ENCODE data around the gene KLK7.

- TF ChIP-seq, protein P1, sequence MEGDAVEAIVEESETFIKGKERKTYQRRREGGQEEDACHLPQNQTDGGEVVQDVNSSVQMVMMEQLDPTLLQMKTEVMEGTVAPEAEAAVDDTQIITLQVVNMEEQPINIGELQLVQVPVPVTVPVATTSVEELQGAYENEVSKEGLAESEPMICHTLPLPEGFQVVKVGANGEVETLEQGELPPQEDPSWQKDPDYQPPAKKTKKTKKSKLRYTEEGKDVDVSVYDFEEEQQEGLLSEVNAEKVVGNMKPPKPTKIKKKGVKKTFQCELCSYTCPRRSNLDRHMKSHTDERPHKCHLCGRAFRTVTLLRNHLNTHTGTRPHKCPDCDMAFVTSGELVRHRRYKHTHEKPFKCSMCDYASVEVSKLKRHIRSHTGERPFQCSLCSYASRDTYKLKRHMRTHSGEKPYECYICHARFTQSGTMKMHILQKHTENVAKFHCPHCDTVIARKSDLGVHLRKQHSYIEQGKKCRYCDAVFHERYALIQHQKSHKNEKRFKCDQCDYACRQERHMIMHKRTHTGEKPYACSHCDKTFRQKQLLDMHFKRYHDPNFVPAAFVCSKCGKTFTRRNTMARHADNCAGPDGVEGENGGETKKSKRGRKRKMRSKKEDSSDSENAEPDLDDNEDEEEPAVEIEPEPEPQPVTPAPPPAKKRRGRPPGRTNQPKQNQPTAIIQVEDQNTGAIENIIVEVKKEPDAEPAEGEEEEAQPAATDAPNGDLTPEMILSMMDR (IDR thresholded peaks at IDR 0.05; ENCODE audit: low read depth, low read length): no peak
- TF ChIP-seq POLR2A (IDR thresholded peaks at IDR 0.05; ENCODE audit: extremely low read depth, insufficient read length): no peak
- no peak for TF ChIP-seq MYC (IDR thresholded peaks at IDR 0.05; ENCODE audit: low read depth, low read length)
- TF ChIP-seq, protein P2, sequence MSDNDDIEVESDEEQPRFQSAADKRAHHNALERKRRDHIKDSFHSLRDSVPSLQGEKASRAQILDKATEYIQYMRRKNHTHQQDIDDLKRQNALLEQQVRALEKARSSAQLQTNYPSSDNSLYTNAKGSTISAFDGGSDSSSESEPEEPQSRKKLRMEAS (IDR thresholded peaks at IDR 0.05; ENCODE audit: low read depth, low read length): no peak
These were observed 25.6 kb upstream of the KLK7 start for GRCh38 chr19:51009061-51009891.

Measured in NB4 (cell line).